Progenitor cell of endocrine pancreas (in vitro differentiated cells): ENCODE results near the gene TRIM24. TPM values are rescaled to one million over a fixed set of nuclear protein-coding genes. Genes with fewer than 3 reads are reported as not detected.

ENCODE experiments used
- DNase-seq: peaks from one replicate; pipeline ENCODE4 v3.0.0; 2021; ENCODE audit warnings: low spot score; ENCODE audit not compliant: unreplicated experiment
- H3K27ac Mint-ChIP-seq: 2 replicates; pipeline ENCODE4 v1.8.0; 2021; ENCODE audit warnings: mild to moderate bottlenecking, moderate library complexity, mixed read lengths
- H3K27me3 Mint-ChIP-seq: 2 replicates; pipeline ENCODE4 v1.8.0; 2021; ENCODE audit warnings: mixed read lengths
- H3K36me3 Mint-ChIP-seq: 2 replicates; pipeline ENCODE4 v1.8.0; 2022; ENCODE audit warnings: mixed read lengths; ENCODE audit not compliant: insufficient read depth
- H3K4me1 Mint-ChIP-seq: 2 replicates; pipeline ENCODE4 v1.8.0; 2021; ENCODE audit warnings: low read depth, mixed read lengths
- H3K4me3 Mint-ChIP-seq: 2 replicates; pipeline ENCODE4 v1.8.0; 2021; ENCODE audit warnings: low read depth, mild to moderate bottlenecking, moderate library complexity, mixed read lengths
- H3K9me3 Mint-ChIP-seq: 2 replicates; pipeline ENCODE4 v1.8.0; 2021; ENCODE audit warnings: low read depth, mixed read lengths
- CTCF ChIP-seq: fragments of 200-600 bp; sonication (generic); IDR thresholded peaks from one replicate; pipeline ENCODE4 v1.5.0; 2021; ENCODE audit warnings: antibody characterized with exemption, mild to moderate bottlenecking; ENCODE audit not compliant: unreplicated experiment
- total RNA-seq: library from RNA; stranded (reverse); gene quantifications from 2 replicates; pipeline ENCODE4 v1.2.1, GENCODE V29; 2021

Gene TRIM24
- total RNA-seq, 1 donor from 2014 or later: 114 TPM

- Mint-ChIP-seq H3K27ac (no peak overlapping the region), H3K4me1 (no peaks in the 10 kb centered on the region), H3K4me3 (no peak overlapping the region), H3K9me3 (peaks cover 21% of the 10 kb centered on the region), H3K36me3 (peaks cover 4% of the 10 kb centered on the region), H3K27me3 (no peaks in the 10 kb centered on the region)
- DNase-seq: no peak
- TF ChIP-seq CTCF: no peak
Observed at GRCh38 chr7:138436388-138436787, 23.7 kb upstream of the TRIM24 start.

GRCh38 chr7:138440460-138440859 lies 19.6 kb upstream of the TRIM24 start:
- Mint-ChIP-seq H3K9me3 (peaks cover 16% of the 10 kb centered on the region), H3K27ac (no peak overlapping the region), H3K4me1 (no peaks in the 10 kb centered on the region), H3K36me3 (no peaks in the 10 kb centered on the region), H3K4me3 (no peak overlapping the region), H3K27me3 (no peaks in the 10 kb centered on the region)
- no peak for DNase-seq
- TF ChIP-seq CTCF: no peak

GRCh38 chr7:138442822-138443221 lies 17.2 kb upstream of the TRIM24 start:
- Mint-ChIP-seq H3K27ac (no peak overlapping the region), H3K4me1 (no peaks in the 10 kb centered on the region), H3K4me3 (no peak overlapping the region), H3K36me3 (no peaks in the 10 kb centered on the region), H3K9me3 (peaks cover 16% of the 10 kb centered on the region), H3K27me3 (no peaks in the 10 kb centered on the region)
- TF ChIP-seq CTCF: no peak
- DNase-seq: no peak

GRCh38 chr7:138449580-138449979 lies 10.5 kb upstream of the TRIM24 start:
- Mint-ChIP-seq H3K4me1 (no peaks in the 10 kb centered on the region), H3K4me3 (no peak overlapping the region), H3K27ac (no peak overlapping the region), H3K9me3 (peaks cover 8% of the 10 kb centered on the region), H3K36me3 (no peaks in the 10 kb centered on the region), H3K27me3 (no peaks in the 10 kb centered on the region)
- no peak for DNase-seq
- no peak for TF ChIP-seq CTCF

GRCh38 chr7:138455609-138456008 lies 4.5 kb upstream of the TRIM24 start:
- TF ChIP-seq CTCF: no peak
- Mint-ChIP-seq H3K4me3 (no peak overlapping the region), H3K9me3 (peaks cover 4% of the 10 kb centered on the region), H3K4me1 (peaks cover 4% of the 10 kb centered on the region), H3K36me3 (peaks cover 2% of the 10 kb centered on the region), H3K27ac (no peak overlapping the region), H3K27me3 (no peaks in the 10 kb centered on the region)
- DNase-seq: no peak
